ENCODE measurements around the gene SLC6A19.
A peak's percentile ranks its signal among the peaks of the same experiment; 100 is the strongest.

The SLC6A19 gene

DNA sequence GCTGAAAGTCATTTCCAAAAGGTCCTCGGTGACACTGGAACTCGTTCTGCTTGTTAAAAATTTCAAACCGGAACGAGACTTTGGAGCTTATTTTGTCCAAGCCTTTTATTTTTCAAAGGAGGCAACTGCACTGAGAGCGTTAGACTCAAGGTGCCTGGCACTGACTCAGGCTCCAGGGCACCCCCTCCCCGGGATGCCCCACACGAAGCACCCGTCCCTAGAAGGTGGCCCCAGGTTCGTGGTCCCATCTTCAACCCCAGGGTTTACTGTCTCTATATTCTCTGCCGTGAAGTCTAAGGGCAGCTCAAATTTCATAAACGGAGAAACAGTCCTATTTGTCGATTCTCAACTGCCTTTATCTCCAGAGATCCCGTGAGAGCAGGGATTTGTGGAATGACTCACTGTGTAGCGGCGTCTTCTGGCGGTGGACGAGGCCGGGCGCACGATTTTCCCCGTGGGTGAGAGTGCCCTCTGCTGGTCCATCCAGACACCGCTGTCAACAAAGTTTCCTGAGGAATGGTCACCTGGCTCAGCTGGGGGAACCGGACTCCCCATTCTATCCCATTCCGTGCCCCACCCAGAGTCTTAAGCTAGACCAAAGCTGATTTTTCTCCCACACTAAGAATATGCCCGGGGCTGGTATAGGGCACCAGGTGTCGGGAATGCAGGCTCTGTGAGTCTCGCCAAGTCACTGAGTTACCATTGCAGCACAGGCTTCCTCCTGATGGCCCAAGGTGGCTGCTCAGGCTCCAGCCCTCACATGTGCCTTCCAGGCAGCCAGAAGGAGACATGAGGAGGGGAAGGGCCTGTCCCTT lies 27.1 kb upstream of the SLC6A19 start (continued):
- TF ChIP-seq PRDM4 (tag by site-specific recombination; IDR thresholded peaks at IDR 0.05): peak; percentile 47; the same call in 1 of the 2 replicates
- TF ChIP-seq SETDB1 (IDR thresholded peaks at IDR 0.05; ENCODE audit: insufficient read length, low read length): peak; percentile 56
- no peak for TF ChIP-seq SALL2 (tag by site-specific recombination; IDR thresholded peaks at IDR 0.05; ENCODE audit: borderline replicate concordance)
- peak; percentile 30; the same call in 1 of the 2 replicates for TF ChIP-seq ZBTB48 (tag by site-specific recombination; IDR thresholded peaks at IDR 0.05)
- TF ChIP-seq SP7 (tag by site-specific recombination; IDR thresholded peaks at IDR 0.05): peak; percentile 54; the same call in 1 of the 2 replicates
- TF ChIP-seq, protein P1, sequence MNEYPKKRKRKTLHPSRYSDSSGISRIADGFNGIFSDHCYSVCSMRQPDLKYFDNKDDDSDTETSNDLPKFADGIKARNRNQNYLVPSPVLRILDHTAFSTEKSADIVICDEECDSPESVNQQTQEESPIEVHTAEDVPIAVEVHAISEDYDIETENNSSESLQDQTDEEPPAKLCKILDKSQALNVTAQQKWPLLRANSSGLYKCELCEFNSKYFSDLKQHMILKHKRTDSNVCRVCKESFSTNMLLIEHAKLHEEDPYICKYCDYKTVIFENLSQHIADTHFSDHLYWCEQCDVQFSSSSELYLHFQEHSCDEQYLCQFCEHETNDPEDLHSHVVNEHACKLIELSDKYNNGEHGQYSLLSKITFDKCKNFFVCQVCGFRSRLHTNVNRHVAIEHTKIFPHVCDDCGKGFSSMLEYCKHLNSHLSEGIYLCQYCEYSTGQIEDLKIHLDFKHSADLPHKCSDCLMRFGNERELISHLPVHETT (tag by site-specific recombination; IDR thresholded peaks at IDR 0.05): peak; percentile 29; the same call in 1 of the 2 replicates
- TF ChIP-seq BCL11A (tag by site-specific recombination; IDR thresholded peaks at IDR 0.05; ENCODE audit: low read depth): no peak
- TF ChIP-seq ZEB2 (tag by site-specific recombination; IDR thresholded peaks at IDR 0.05): peak; percentile 78
- TF ChIP-seq, protein P2, sequence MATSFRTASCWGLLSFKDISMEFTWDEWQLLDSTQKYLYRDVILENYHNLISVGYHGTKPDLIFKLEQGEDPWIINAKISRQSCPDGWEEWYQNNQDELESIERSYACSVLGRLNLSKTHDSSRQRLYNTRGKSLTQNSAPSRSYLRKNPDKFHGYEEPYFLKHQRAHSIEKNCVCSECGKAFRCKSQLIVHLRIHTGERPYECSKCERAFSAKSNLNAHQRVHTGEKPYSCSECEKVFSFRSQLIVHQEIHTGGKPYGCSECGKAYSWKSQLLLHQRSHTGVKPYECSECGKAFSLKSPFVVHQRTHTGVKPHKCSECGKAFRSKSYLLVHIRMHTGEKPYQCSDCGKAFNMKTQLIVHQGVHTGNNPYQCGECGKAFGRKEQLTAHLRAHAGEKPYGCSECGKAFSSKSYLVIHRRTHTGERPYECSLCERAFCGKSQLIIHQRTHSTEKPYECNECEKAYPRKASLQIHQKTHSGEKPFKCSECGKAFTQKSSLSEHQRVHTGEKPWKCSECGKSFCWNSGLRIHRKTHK (tag by site-specific recombination; IDR thresholded peaks at IDR 0.05): no peak
- TF ChIP-seq, protein P3, sequence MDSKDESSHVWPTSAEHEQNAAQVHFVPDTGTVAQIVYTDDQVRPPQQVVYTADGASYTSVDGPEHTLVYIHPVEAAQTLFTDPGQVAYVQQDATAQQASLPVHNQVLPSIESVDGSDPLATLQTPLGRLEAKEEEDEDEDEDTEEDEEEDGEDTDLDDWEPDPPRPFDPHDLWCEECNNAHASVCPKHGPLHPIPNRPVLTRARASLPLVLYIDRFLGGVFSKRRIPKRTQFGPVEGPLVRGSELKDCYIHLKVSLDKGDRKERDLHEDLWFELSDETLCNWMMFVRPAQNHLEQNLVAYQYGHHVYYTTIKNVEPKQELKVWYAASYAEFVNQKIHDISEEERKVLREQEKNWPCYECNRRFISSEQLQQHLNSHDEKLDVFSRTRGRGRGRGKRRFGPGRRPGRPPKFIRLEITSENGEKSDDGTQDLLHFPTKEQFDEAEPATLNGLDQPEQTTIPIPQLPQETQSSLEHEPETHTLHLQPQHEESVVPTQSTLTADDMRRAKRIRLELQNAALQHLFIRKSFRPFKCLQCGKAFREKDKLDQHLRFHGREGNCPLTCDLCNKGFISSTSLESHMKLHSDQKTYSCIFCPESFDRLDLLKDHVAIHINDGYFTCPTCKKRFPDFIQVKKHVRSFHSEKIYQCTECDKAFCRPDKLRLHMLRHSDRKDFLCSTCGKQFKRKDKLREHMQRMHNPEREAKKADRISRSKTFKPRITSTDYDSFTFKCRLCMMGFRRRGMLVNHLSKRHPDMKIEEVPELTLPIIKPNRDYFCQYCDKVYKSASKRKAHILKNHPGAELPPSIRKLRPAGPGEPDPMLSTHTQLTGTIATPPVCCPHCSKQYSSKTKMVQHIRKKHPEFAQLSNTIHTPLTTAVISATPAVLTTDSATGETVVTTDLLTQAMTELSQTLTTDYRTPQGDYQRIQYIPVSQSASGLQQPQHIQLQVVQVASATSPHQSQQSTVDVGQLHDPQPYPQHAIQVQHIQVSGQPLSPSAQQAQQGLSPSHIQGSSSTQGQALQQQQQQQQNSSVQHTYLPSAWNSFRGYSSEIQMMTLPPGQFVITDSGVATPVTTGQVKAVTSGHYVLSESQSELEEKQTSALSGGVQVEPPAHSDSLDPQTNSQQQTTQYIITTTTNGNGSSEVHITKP (tag by site-specific recombination; IDR thresholded peaks at IDR 0.05): peak; percentile 76
- TF ChIP-seq, protein P4, sequence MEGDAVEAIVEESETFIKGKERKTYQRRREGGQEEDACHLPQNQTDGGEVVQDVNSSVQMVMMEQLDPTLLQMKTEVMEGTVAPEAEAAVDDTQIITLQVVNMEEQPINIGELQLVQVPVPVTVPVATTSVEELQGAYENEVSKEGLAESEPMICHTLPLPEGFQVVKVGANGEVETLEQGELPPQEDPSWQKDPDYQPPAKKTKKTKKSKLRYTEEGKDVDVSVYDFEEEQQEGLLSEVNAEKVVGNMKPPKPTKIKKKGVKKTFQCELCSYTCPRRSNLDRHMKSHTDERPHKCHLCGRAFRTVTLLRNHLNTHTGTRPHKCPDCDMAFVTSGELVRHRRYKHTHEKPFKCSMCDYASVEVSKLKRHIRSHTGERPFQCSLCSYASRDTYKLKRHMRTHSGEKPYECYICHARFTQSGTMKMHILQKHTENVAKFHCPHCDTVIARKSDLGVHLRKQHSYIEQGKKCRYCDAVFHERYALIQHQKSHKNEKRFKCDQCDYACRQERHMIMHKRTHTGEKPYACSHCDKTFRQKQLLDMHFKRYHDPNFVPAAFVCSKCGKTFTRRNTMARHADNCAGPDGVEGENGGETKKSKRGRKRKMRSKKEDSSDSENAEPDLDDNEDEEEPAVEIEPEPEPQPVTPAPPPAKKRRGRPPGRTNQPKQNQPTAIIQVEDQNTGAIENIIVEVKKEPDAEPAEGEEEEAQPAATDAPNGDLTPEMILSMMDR (tag by site-specific recombination; IDR thresholded peaks at IDR 0.05): peak; percentile 82
- 0 out of 2 replicates have a peak, but pooled peaks have one; percentile 18 for TF ChIP-seq ZNF518A (tag by site-specific recombination; conservative IDR thresholded peaks at IDR 0.05; ENCODE audit: low read depth)
- peak; percentile 80 for TF ChIP-seq ZNF654 (tag by site-specific recombination; IDR thresholded peaks at IDR 0.05; ENCODE audit: low read depth)
- peak; percentile 30; the same call in 1 of the 2 replicates for TF ChIP-seq ZNF629 (tag by site-specific recombination; IDR thresholded peaks at IDR 0.05)
- peak; percentile 74; the same call in 1 of the 2 replicates for TF ChIP-seq ZNF660 (tag by site-specific recombination; IDR thresholded peaks at IDR 0.05)
- TF ChIP-seq, protein P5, sequence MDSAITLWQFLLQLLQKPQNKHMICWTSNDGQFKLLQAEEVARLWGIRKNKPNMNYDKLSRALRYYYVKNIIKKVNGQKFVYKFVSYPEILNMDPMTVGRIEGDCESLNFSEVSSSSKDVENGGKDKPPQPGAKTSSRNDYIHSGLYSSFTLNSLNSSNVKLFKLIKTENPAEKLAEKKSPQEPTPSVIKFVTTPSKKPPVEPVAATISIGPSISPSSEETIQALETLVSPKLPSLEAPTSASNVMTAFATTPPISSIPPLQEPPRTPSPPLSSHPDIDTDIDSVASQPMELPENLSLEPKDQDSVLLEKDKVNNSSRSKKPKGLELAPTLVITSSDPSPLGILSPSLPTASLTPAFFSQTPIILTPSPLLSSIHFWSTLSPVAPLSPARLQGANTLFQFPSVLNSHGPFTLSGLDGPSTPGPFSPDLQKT (IDR thresholded peaks at IDR 0.05; ENCODE audit: borderline replicate concordance, low read depth, low read length): no peak
- no peak for TF ChIP-seq ZNF274 (IDR thresholded peaks at IDR 0.05; ENCODE audit: low read length)
- no peak for TF ChIP-seq ZNF274 (tag by site-specific recombination; IDR thresholded peaks at IDR 0.05; ENCODE audit: borderline replicate concordance)
- TF ChIP-seq ZNF335 (tag by site-specific recombination; conservative IDR thresholded peaks at IDR 0.05): peak; percentile 40; the same call in 1 of the 2 replicates
- TF ChIP-seq ZBTB17 (tag by site-specific recombination; IDR thresholded peaks at IDR 0.05): peak; percentile 69
